Endothelial cell of umbilical vein (primary cell): ENCODE measurements around the gene ELF3. TPM values are rescaled to one million over a fixed set of nuclear protein-coding genes. Genes with fewer than 3 reads are reported as not detected.
"Not testable (repeated sequence)": the region's sequence is repeated elsewhere in the genome, so short reads cannot be mapped to it uniquely, and the experiment has no call there.

Experiments used
- BruUV-seq: library from RNA; stranded (reverse); fragments of 400-500 nt; replicated peaks from 2 replicates; lab custom pipeline; 2021; lab: Mats Ljungman, UMichigan
- CTCF ChIA-PET: fragments of 300-600, 350-600 bp; sonication (Branson Sonifier 250); formaldehyde crosslinking; loops from one replicate; lab custom pipeline; 2021; ENCODE audit warnings: antibody characterized with exemption, inconsistent platforms; lab: Charles Lee
- POLR2A ChIA-PET: fragments of 300-600, 350-600 bp; sonication (Branson Sonifier 250); formaldehyde crosslinking; loops from one replicate; lab custom pipeline; 2021; ENCODE audit warnings: antibody characterized with exemption, inconsistent platforms; lab: Charles Lee
- DNase-seq: peaks from one replicate; pipeline ENCODE4 v3.0.0-alpha.2; 2011; ENCODE audit warnings: low read depth, low spot score
- FAIRE-seq: peaks from 2 replicates; lab custom pipeline; 2011; peaks lifted over from hg19 to GRCh38; lab: Jason Lieb, UNC
- H2AFZ ChIP-seq: 2 replicates; pipeline ENCODE4 v1.6.0; 2012; ENCODE audit warnings: low read depth, low read length, control low read depth, inconsistent platforms
- H3K27ac ChIP-seq: 2 replicates; pipeline ENCODE4 v1.5.1; 2011; ENCODE audit warnings: low read depth, mild to moderate bottlenecking, control low read depth, low read length, moderate library complexity; ENCODE audit not compliant: insufficient read depth
- H3K27me3 ChIP-seq, 2 experiments: 2 replicates each; pipeline versions ENCODE4 v1.6.0 to v1.6.1; 2011; ENCODE audit warnings: low read length in 2 of 2, mixed read lengths in 1 of 2; ENCODE audit not compliant: control insufficient read depth in 2 of 2, insufficient read depth in 2 of 2
- H3K36me3 ChIP-seq, 2 experiments: 2 replicates in 1 of 2; 3 replicates in 1 of 2; pipeline ENCODE4 v1.5.1; 2011; ENCODE audit warnings: low read length in 2 of 2, mild to moderate bottlenecking in 1 of 2, moderate library complexity in 1 of 2; ENCODE audit not compliant: control insufficient read depth in 2 of 2, insufficient read depth in 2 of 2; ENCODE audit errors: extremely low read depth in 1 of 2
- H3K4me1 ChIP-seq: 3 replicates; pipeline ENCODE4 v1.5.1; 2011; ENCODE audit warnings: mild to moderate bottlenecking, low read length; ENCODE audit not compliant: control insufficient read depth, insufficient read depth; ENCODE audit errors: extremely low read depth
- H3K4me2 ChIP-seq: 2 replicates; pipeline ENCODE4 v1.6.1; 2011; ENCODE audit warnings: low read length, control low read depth, mixed read lengths; ENCODE audit not compliant: insufficient read depth
- H3K4me3 ChIP-seq, 3 experiments: fragments of 200-600 bp in 1 of 3; sonication (generic), shearing (Covaris generic) in 1 of 3; replicated peaks in 1 of 3; 2 replicates each; pipeline ENCODE4 v1.5.1; 2011 to 2016; ENCODE audit warnings: control low read depth in 3 of 3, low read length in 3 of 3, mild to moderate bottlenecking in 2 of 3, inconsistent platforms in 1 of 3, low read depth in 1 of 3, moderate library complexity in 1 of 3; ENCODE audit not compliant: insufficient read depth in 1 of 3
- H3K79me2 ChIP-seq: 2 replicates; pipeline ENCODE4 v1.6.0; 2012; ENCODE audit warnings: low read length, inconsistent platforms; ENCODE audit not compliant: control insufficient read depth, insufficient read depth
- H3K9ac ChIP-seq: replicated peaks from 2 replicates; pipeline ENCODE3; 2011; ENCODE audit warnings: low read length, control low read depth; ENCODE audit not compliant: insufficient read depth; ENCODE audit errors: extremely low read depth
- H3K9me1 ChIP-seq: replicated peaks from 3 replicates; pipeline ENCODE4 v1.6.0; 2011; ENCODE audit warnings: mild to moderate bottlenecking, low read length; ENCODE audit not compliant: control insufficient read depth, insufficient read depth; ENCODE audit errors: extremely low read depth
- H3K9me3 ChIP-seq: replicated peaks from 2 replicates; pipeline ENCODE4 v1.5.1; 2012; ENCODE audit warnings: low read length, inconsistent platforms; ENCODE audit not compliant: control insufficient read depth, insufficient read depth
- H4K20me1 ChIP-seq: replicated peaks from 2 replicates; pipeline ENCODE3; 2011; ENCODE audit warnings: mild to moderate bottlenecking, low read length; ENCODE audit not compliant: control insufficient read depth, insufficient read depth; ENCODE audit errors: extremely low read depth
- FOS ChIP-seq: IDR thresholded peaks from 2 replicates; pipeline ENCODE4 v1.6.1; 2011; ENCODE audit warnings: mild to moderate bottlenecking, low read length, moderate library complexity, borderline replicate concordance; ENCODE audit not compliant: insufficient read depth
- JUN ChIP-seq: IDR thresholded peaks from 2 replicates; pipeline ENCODE4 v1.6.1; 2011; ENCODE audit warnings: borderline replicate concordance, low read depth; ENCODE audit not compliant: insufficient read length, insufficient read depth
- POLR2AphosphoS5 ChIP-seq: IDR thresholded peaks from 2 replicates; pipeline ENCODE4 v1.6.1; 2012; ENCODE audit warnings: low read depth, mild to moderate bottlenecking, control low read depth, low read length, moderate library complexity; ENCODE audit not compliant: insufficient read depth
- dilution Hi-C: fragments of 300-500 bp; cut with MboI; formaldehyde crosslinking; loops from one replicate; pipeline ENCODE4 v1.15.0; 2019; ENCODE audit warnings: low sequenced_read_pairs; ENCODE audit not compliant: extremely low pct_ligation_motif_present
- intact Hi-C: fragments of 100-400 bp; cut with micrococcal nuclease; formaldehyde crosslinking; loops from one replicate; pipeline ENCODE4 v1.10.0; 2022
- polyA plus RNA-seq, 4 experiments: library from polyadenylated mRNA; depleted of rRNA in 3 of 4; stranded (reverse) in 3 of 4; unstranded in 1 of 4; fragments of >200 nt; gene quantifications; 2 replicates each; pipeline versions ENCODE4 v1.2.1 to v1.2.3, GENCODE V29; 2011 to 2012; ENCODE audit warnings: missing spikeins in 1 of 4
- total RNA-seq: library from RNA; stranded (reverse); gene quantifications from 2 replicates; pipeline ENCODE4 v1.2.3, GENCODE V29; 2021

The ELF3 gene
- total and polyA plus RNA-seq, 2 donors (not counting 3 experiments of a cell fraction or from before 2014, with no cell fraction given) = 0.07 to 0.29 TPM

DNA sequence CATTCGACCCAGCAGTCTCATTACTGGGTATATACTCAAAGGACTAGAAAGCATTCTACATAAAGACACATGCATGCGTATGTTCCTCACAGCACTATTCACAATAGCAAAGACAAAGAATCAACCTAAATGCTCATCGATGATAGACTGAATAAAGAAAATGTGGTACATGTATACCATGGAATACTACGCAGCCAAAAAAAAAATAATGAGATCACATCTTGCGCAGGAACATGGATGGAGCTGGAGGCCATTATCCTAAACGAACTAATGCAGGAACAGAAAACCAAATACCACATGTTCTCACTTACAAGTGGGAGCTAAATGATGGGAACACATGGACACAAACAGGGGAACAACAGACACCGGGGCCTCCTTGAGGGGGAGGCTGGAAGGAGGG is 43.7 kb downstream of the ELF3 start:
- dilution Hi-C loops = no loop called here
- intact Hi-C loops = no loop called here
- Histone ChIP-seq H3K9ac (no peak overlapping the region), H3K36me3 (no peaks in the 10 kb centered on the region), H3K27ac (no peak overlapping the region), H4K20me1 (no peaks in the 10 kb centered on the region), H3K27me3 (no peaks in the 10 kb centered on the region), H3K79me2 (no peaks in the 10 kb centered on the region), H3K9me1 (no peaks in the 10 kb centered on the region), H3K9me3 (no peaks in the 10 kb centered on the region), H2AFZ (no peak overlapping the region), H3K4me3 (no peak overlapping the region), H3K4me1 (peaks cover 9% of the 10 kb centered on the region), H3K4me2 (no peak overlapping the region)
- ChIA-PET POLR2A (no interaction called here), CTCF (interaction anchor here (1.4 kb wide), 1 partner anchor 46 kb away, joined by 3 read pairs; no protein-coding TSS in a partner anchor)
- DNase-seq (no peak), FAIRE-seq (no peak)
- BruUV-seq = no TSS peak
- TF ChIP-seq JUN (no peak), POLR2AphosphoS5 (no peak), FOS (no peak)

GRCh38 chr1:202054673-202055072 is 44.3 kb downstream of the ELF3 start:
- H3K27ac ChIP-seq, CTCF ChIA-PET, BruUV-seq, H3K4me3 ChIP-seq, H4K20me1 ChIP-seq, H3K27me3 ChIP-seq, intact Hi-C loops, H2AFZ ChIP-seq, H3K9me1 ChIP-seq, H3K79me2 ChIP-seq, dilution Hi-C loops, H3K4me1 ChIP-seq, H3K9ac ChIP-seq, H3K4me2 ChIP-seq, H3K9me3 ChIP-seq, H3K36me3 ChIP-seq, DNase-seq, FAIRE-seq: not testable (repeated sequence)
- POLR2A ChIA-PET = interaction anchor here (0.6 kb wide), 1 partner anchor 12 kb away, joined by 3 read pairs; no protein-coding TSS in a partner anchor
